HG03095 (cell line): Measurements from ENCODE around the gene PER1.

Experiments
- ATAC-seq: cut with Tn5 transposase; IDR thresholded peaks from one replicate; pipeline ENCODE4 v1.9.1; 2021; ENCODE audit warnings: moderate library complexity; ENCODE audit not compliant: unreplicated experiment

Gene PER1

GRCh38 chr17:8155231-8155995 is 3.2 kb upstream of the PER1 start:
- ATAC-seq, result no peak

- ATAC-seq, result no peak
Observed at GRCh38 chr17:8154608-8155155, 2.5 kb upstream of the PER1 start.

GRCh38 chr17:8153957-8154607 is 1.9 kb upstream of the PER1 start:
- no peak for ATAC-seq

GRCh38 chr17:8153525-8153956 is 1.3 kb upstream of the PER1 start:
- no peak for ATAC-seq

GRCh38 chr17:8153031-8153451 is 837 bp upstream of the PER1 start:
- no peak for ATAC-seq

- no peak for ATAC-seq
Observed at GRCh38 chr17:8151641-8152111, 528 bp downstream of the PER1 start.

GRCh38 chr17:8151120-8151640 is 1.0 kb downstream of the PER1 start:
- ATAC-seq, result peak; percentile 30

GRCh38 chr17:8150194-8151119 is 1.7 kb downstream of the PER1 start:
- ATAC-seq, result no peak

GRCh38 chr17:8149419-8150193 is 2.6 kb downstream of the PER1 start:
- ATAC-seq, result no peak

GRCh38 chr17:8148560-8148959 is 3.6 kb downstream of the PER1 start:
- no peak for ATAC-seq

GRCh38 chr17:8147805-8148404 is 4.3 kb downstream of the PER1 start:
- ATAC-seq, result no peak

- no peak for ATAC-seq
Observed at GRCh38 chr17:8147141-8147804, 4.9 kb downstream of the PER1 start.

- ATAC-seq, result no peak
Observed at GRCh38 chr17:8146381-8147140, 5.6 kb downstream of the PER1 start.

GRCh38 chr17:8145811-8146210 is 6.4 kb downstream of the PER1 start:
- no peak for ATAC-seq

- no peak for ATAC-seq
Observed at GRCh38 chr17:8144401-8145231, 7.6 kb downstream of the PER1 start.

- ATAC-seq, result no peak
Observed at GRCh38 chr17:8143581-8144400, 8.4 kb downstream of the PER1 start.
